Fibroblast of lung (primary cell): ENCODE results near the gene SLC4A5.

ENCODE experiments used
- CTCF ChIP-seq, 2 donors: IDR thresholded peaks in 1 of 2; conservative IDR thresholded peaks in 1 of 2; 1 replicate in 1 of 2; 2 replicates in 1 of 2; pipeline ENCODE4 v1.5.1; 2011 to 2012; ENCODE audit warnings: low read length in 2 of 2, control low read depth in 1 of 2, inconsistent platforms in 1 of 2, low read depth in 1 of 2, mild to moderate bottlenecking in 1 of 2
- EZH2 ChIP-seq: IDR thresholded peaks from 2 replicates; pipeline ENCODE4 v1.5.1; 2012; ENCODE audit warnings: low read length, control low read depth, mild to moderate bottlenecking; ENCODE audit errors: missing control alignments

- no peak for TF ChIP-seq CTCF (conservative IDR thresholded peaks at IDR 0.05 in 1 of 2, IDR thresholded peaks at IDR 0.05 in 1 of 2; ENCODE audit: low read depth in 1 of 2, low read length in 2 of 2)
- no peak for TF ChIP-seq EZH2
These were observed 65.0 kb downstream of the SLC4A5 start for GRCh38 chr2:74278176-74278575.
